H4 (cell line): ENCODE measurements around the gene ARPP21. TPM values are rescaled to one million over a fixed set of nuclear protein-coding genes. Genes with fewer than 3 reads are reported as not detected.
"Not testable (repeated sequence)": the region's sequence is repeated elsewhere in the genome, so short reads cannot be mapped to it uniquely, and the experiment has no call there.

Source experiments
- DNase-seq: peaks from one replicate; pipeline ENCODE4 v3.0.0-alpha.2; 2015; ENCODE audit warnings: low spot score
- total RNA-seq: library from RNA; depleted of rRNA; stranded (reverse); fragments of >200 nt; shearing (Covaris generic); gene quantifications from 2 replicates; pipeline ENCODE4 v1.2.3, GENCODE V29; 2014

ARPP21 gene
- total RNA-seq, 1 experiment from 2014 or later = 0.41 TPM

GRCh38 chr3:35780800-35781199 lies 141.5 kb downstream of the ARPP21 start:
- no peak for DNase-seq

- no peak for DNase-seq
Measured at GRCh38 chr3:35781558-35781957, 142.2 kb downstream of the ARPP21 start.

- DNase-seq = no peak
Measured at GRCh38 chr3:35782355-35782754, 143.0 kb downstream of the ARPP21 start.

- DNase-seq = no peak
Measured at GRCh38 chr3:35784169-35784568, 144.8 kb downstream of the ARPP21 start.

GRCh38 chr3:35785234-35785888 lies 146.0 kb downstream of the ARPP21 start:
- DNase-seq = no peak

- DNase-seq = no peak
Measured at GRCh38 chr3:35787936-35788335, 148.6 kb downstream of the ARPP21 start.

- no peak for DNase-seq
Measured at GRCh38 chr3:35789042-35789831, 149.9 kb downstream of the ARPP21 start.

GRCh38 chr3:35790764-35791163 lies 151.4 kb downstream of the ARPP21 start:
- no peak for DNase-seq

- DNase-seq = no peak
Measured at GRCh38 chr3:35793667-35794066, 154.3 kb downstream of the ARPP21 start.

- DNase-seq = no peak
Measured at GRCh38 chr3:35800960-35801459, 161.7 kb downstream of the ARPP21 start.

GRCh38 chr3:35814531-35814930 lies 175.2 kb downstream of the ARPP21 start:
- no peak for DNase-seq

- not testable (repeated sequence) for DNase-seq
Measured at GRCh38 chr3:35815796-35816195, 176.5 kb downstream of the ARPP21 start.

- DNase-seq = no peak
Measured at GRCh38 chr3:35817216-35817615, 177.9 kb downstream of the ARPP21 start.

GRCh38 chr3:35832140-35832571 lies 192.8 kb downstream of the ARPP21 start:
- no peak for DNase-seq
